Uterus (tissue), 2 donors: ENCODE results near the gene SPP2.

Source experiments
- CTCF ChIP-seq, 4 experiments: fragments of 200-600 bp in 2 of 4; fragments of 450-650 bp in 2 of 4; sonication (generic) in 2 of 4; IDR thresholded peaks; one replicate each; pipeline ENCODE4 v1.5.1; 2016 to 2019; ENCODE audit warnings: antibody characterized with exemption in 4 of 4, mild to moderate bottlenecking in 2 of 4, moderate library complexity in 1 of 4
- POLR2A ChIP-seq, 2 donors: fragments of 450-650 bp; IDR thresholded peaks; one replicate each; pipeline ENCODE4 v1.6.1; 2016; ENCODE audit warnings: antibody characterized with exemption in 2 of 2, mild to moderate bottlenecking in 1 of 2, moderate library complexity in 1 of 2

GRCh38 chr2:234125451-234126145 is 75.1 kb downstream of the SPP2 start:
- TF ChIP-seq CTCF (IDR thresholded peaks at IDR 0.05), result no peak
- TF ChIP-seq POLR2A (IDR thresholded peaks at IDR 0.05), result no peak
